IMR-90 (cell line): ENCODE measurements around the gene CABCOCO1. TPM values are rescaled to one million over a fixed set of nuclear protein-coding genes. Genes with fewer than 3 reads are reported as not detected.

Experiments
- ATAC-seq: fragments of 200-7000 bp; cut with Tn5 transposase; 2 replicates; pipeline ENCODE4 v1.9.1; 2020; ENCODE audit warnings: low read depth, mild to moderate bottlenecking, moderate library complexity
- BruUV-seq: library from RNA; stranded (reverse); fragments of 400-500 nt; replicated peaks from 2 replicates; lab custom pipeline; 2021; lab: Mats Ljungman, UMichigan
- CTCF ChIA-PET: fragments of 300-600 bp; formaldehyde crosslinking; extraction: SDS; loops from one replicate; lab custom pipeline; 2021; ENCODE audit warnings: antibody characterized with exemption; lab: Yijun Ruan, JAX
- POLR2A ChIA-PET: fragments of 300-600 bp; sonication (Branson Sonifier 250); formaldehyde crosslinking; loops from one replicate; lab custom pipeline; 2022; ENCODE audit warnings: antibody characterized with exemption; ENCODE audit not compliant: unreplicated experiment; lab: Charles Lee
- DNase-seq: peaks from one replicate; pipeline ENCODE4 v3.0.0; 2013
- H2AFZ ChIP-seq: replicated peaks from 2 replicates; pipeline ENCODE3; 2013; ENCODE audit warnings: low read length, mild to moderate bottlenecking; ENCODE audit not compliant: poor library complexity
- H2AK5ac ChIP-seq: 2 replicates; pipeline ENCODE4 v1.6.1; 2013; ENCODE audit warnings: low read depth, low read length, inconsistent platforms
- H2AK9ac ChIP-seq: replicated peaks from 2 replicates; pipeline ENCODE3; 2013; ENCODE audit warnings: mild to moderate bottlenecking, low read depth, low read length, moderate library complexity; ENCODE audit not compliant: poor library complexity
- H2BK120ac ChIP-seq: 2 replicates; pipeline ENCODE4 v1.6.1; 2013; ENCODE audit warnings: low read depth, low read length, inconsistent platforms
- H2BK15ac ChIP-seq: 3 replicates; pipeline ENCODE4 v1.6.1; 2013; ENCODE audit warnings: low read depth, low read length, inconsistent platforms
- H2BK20ac ChIP-seq: 2 replicates; pipeline ENCODE4 v1.6.1; 2013; ENCODE audit warnings: low read depth, mild to moderate bottlenecking, inconsistent platforms, low read length, moderate library complexity
- H2BK5ac ChIP-seq: 2 replicates; pipeline ENCODE4 v1.6.1; 2013; ENCODE audit warnings: mild to moderate bottlenecking, low read depth, low read length, inconsistent platforms; ENCODE audit not compliant: poor library complexity, severe bottlenecking
- H3K14ac ChIP-seq: replicated peaks from 2 replicates; pipeline ENCODE4 v1.6.1; 2013; ENCODE audit warnings: low read depth, low read length, inconsistent platforms
- H3K18ac ChIP-seq: 2 replicates; pipeline ENCODE4 v1.6.1; 2013; ENCODE audit warnings: low read depth, low read length, control low read depth
- H3K23ac ChIP-seq: 2 replicates; pipeline ENCODE4 v1.6.1; 2013; ENCODE audit warnings: low read depth, low read length, inconsistent platforms
- H3K27ac ChIP-seq: 2 replicates; pipeline ENCODE4 v1.5.1; 2013; ENCODE audit warnings: mild to moderate bottlenecking, control low read depth, low read length; ENCODE audit not compliant: insufficient read depth
- H3K27me3 ChIP-seq: 2 replicates; pipeline ENCODE4 v1.6.1; 2013; ENCODE audit warnings: low read length; ENCODE audit not compliant: control insufficient read depth, insufficient read depth
- H3K36me3 ChIP-seq: 2 replicates; pipeline ENCODE4 v1.6.1; 2013; ENCODE audit warnings: low read length, mixed read lengths; ENCODE audit not compliant: control insufficient read depth, insufficient read depth
- H3K4ac ChIP-seq: 2 replicates; pipeline ENCODE4 v1.6.1; 2013; ENCODE audit warnings: low read depth, low read length, inconsistent platforms
- H3K4me1 ChIP-seq: 2 replicates; pipeline ENCODE4 v1.6.1; 2013; ENCODE audit warnings: low read length, mixed read lengths; ENCODE audit not compliant: control insufficient read depth, insufficient read depth
- H3K4me2 ChIP-seq: 2 replicates; pipeline ENCODE4 v1.6.1; 2013; ENCODE audit warnings: low read depth, mild to moderate bottlenecking, control low read depth, low read length, moderate library complexity
- H3K4me3 ChIP-seq: 2 replicates; pipeline ENCODE4 v1.5.1; 2013; ENCODE audit warnings: low read depth, mild to moderate bottlenecking, control low read depth, low read length, moderate library complexity; ENCODE audit not compliant: insufficient read depth
- H3K56ac ChIP-seq: 2 replicates; pipeline ENCODE4 v1.6.1; 2013; ENCODE audit warnings: low read length, inconsistent platforms; ENCODE audit not compliant: insufficient read depth; ENCODE audit errors: extremely low read depth
- H3K79me1 ChIP-seq, 2 experiments: 2 replicates each; pipeline ENCODE4 v1.6.1; 2013; ENCODE audit warnings: low read length in 2 of 2, inconsistent platforms in 1 of 2, low read depth in 1 of 2
- H3K9ac ChIP-seq: 2 replicates; pipeline ENCODE4 v1.6.1; 2013; ENCODE audit warnings: low read depth, low read length, control low read depth
- H3K9me1 ChIP-seq: 2 replicates; pipeline ENCODE4 v1.6.1; 2013; ENCODE audit warnings: low read length, inconsistent platforms; ENCODE audit not compliant: insufficient read depth
- H3K9me3 ChIP-seq: 2 replicates; pipeline ENCODE4 v1.6.1; 2013; ENCODE audit warnings: low read length; ENCODE audit not compliant: control insufficient read depth, insufficient read depth
- H4K20me1 ChIP-seq: 2 replicates; pipeline ENCODE4 v1.6.1; 2013; ENCODE audit warnings: low read length, inconsistent platforms; ENCODE audit not compliant: insufficient read depth
- H4K5ac ChIP-seq: 2 replicates; pipeline ENCODE4 v1.6.1; 2013; ENCODE audit warnings: mild to moderate bottlenecking, low read depth, low read length, control low read depth
- H4K8ac ChIP-seq, 2 experiments: 2 replicates each; pipeline ENCODE4 v1.6.1; 2013; ENCODE audit warnings: low read depth in 2 of 2, low read length in 2 of 2, control low read depth in 1 of 2, inconsistent platforms in 1 of 2
- H4K91ac ChIP-seq: 2 replicates; pipeline ENCODE4 v1.6.1; 2013; ENCODE audit warnings: low read depth, low read length, inconsistent platforms; ENCODE audit not compliant: insufficient read depth
- BHLHE40 ChIP-seq: fragments of 150-350 bp; IDR thresholded peaks from 2 replicates; pipeline ENCODE4 v1.6.1; 2016; ENCODE audit warnings: mild to moderate bottlenecking, low read depth, low read length
- CEBPB ChIP-seq: IDR thresholded peaks from 2 replicates; pipeline ENCODE4 v1.6.1; 2012; ENCODE audit warnings: low read depth, low read length, improper control_type of control experiment
- FOS ChIP-seq: fragments of 150-350 bp; IDR thresholded peaks from 2 replicates; pipeline ENCODE4 v1.6.1; 2016; ENCODE audit warnings: low read depth, low read length
- MXI1 ChIP-seq: IDR thresholded peaks from 2 replicates; pipeline ENCODE4 v1.6.1; 2012; ENCODE audit warnings: low read depth, mild to moderate bottlenecking, low read length, moderate library complexity, borderline replicate concordance
- POLR2A ChIP-seq: IDR thresholded peaks from 2 replicates; pipeline ENCODE4 v1.6.1; 2012; ENCODE audit warnings: mild to moderate bottlenecking, low read depth, low read length
- RAD21 ChIP-seq: IDR thresholded peaks from 2 replicates; pipeline ENCODE4 v1.6.1; 2012; ENCODE audit warnings: low read length, improper control_type of control experiment
- RCOR1 ChIP-seq: IDR thresholded peaks from 2 replicates; pipeline ENCODE4 v1.6.1; 2012; ENCODE audit warnings: mild to moderate bottlenecking, low read length, improper control_type of control experiment; ENCODE audit not compliant: insufficient replicate concordance
- SMC3 ChIP-seq: fragments of 150-350 bp; IDR thresholded peaks from 2 replicates; pipeline ENCODE4 v1.6.1; 2016; ENCODE audit warnings: low read depth, mild to moderate bottlenecking, antibody characterized with exemption, low read length, moderate library complexity
- WGBS, 2 experiments: methylation state at CpG; one replicate each; pipeline versions ENCODE4 v1.1.5 to v1.1.7; 2013; ENCODE audit warnings: missing lambda C conversion rate in 2 of 2; ENCODE audit not compliant: insufficient read length in 1 of 2; ENCODE audit errors: extremely low coverage in 2 of 2; 5-methylcytosine and 5-hydroxymethylcytosine counted together
- dilution Hi-C: fragments of 300-500 bp; cut with HindIII; formaldehyde crosslinking; loops from one replicate; pipeline ENCODE4 v1.14.3; 2018; ENCODE audit warnings: low sequenced_read_pairs; ENCODE audit not compliant: unreplicated experiment
- in situ Hi-C: fragments of 300-500 bp; cut with MboI; formaldehyde crosslinking; loops from 3 replicates; pipeline ENCODE4 v1.14.3; 2019; ENCODE audit warnings: low sequenced_read_pairs, inconsistent platforms, mixed read lengths
- intact Hi-C: fragments of 100-400 bp; cut with micrococcal nuclease; formaldehyde crosslinking; loops from 2 replicates; pipeline ENCODE4 v1.10.0; 2022
- polyA plus RNA-seq, 3 experiments: library from polyadenylated mRNA; depleted of rRNA; stranded (reverse); fragments of >200 nt; gene quantifications; 2 replicates each; pipeline ENCODE4 v1.2.3, GENCODE V29; 2012; ENCODE audit warnings: low replicate concordance in 1 of 3
- total RNA-seq: library from RNA; depleted of rRNA; stranded (reverse); fragments of >200 nt; gene quantifications from 2 replicates; pipeline ENCODE4 v1.2.3, GENCODE V29; 2012

CABCOCO1 gene
- total and polyA plus RNA-seq, 2 of the 4 experiments (the other 2 are of a cell fraction) = 0.18 to 0.31 TPM

GRCh38 chr10:61746377-61746776 lies 83.6 kb downstream of the CABCOCO1 start:
- POLR2A ChIA-PET = no interaction called here
- no peak for ATAC-seq

More at GRCh38 chr10:61746377-61746776, 83.6 kb downstream of the CABCOCO1 start:
- H2BK120ac ChIP-seq = no peak overlapping the region
- H3K4me2 ChIP-seq = no peak overlapping the region
- no peak overlapping the region for H2BK15ac ChIP-seq
- DNase-seq = no peak
- H2AK9ac ChIP-seq = no peak overlapping the region
- no peak overlapping the region for H2BK5ac ChIP-seq
- no CpG with 5 or more reads among the region's 2 CpGs for WGBS, 2 experiments
- H3K9me1 ChIP-seq = peaks cover 5% of the 10 kb centered on the region
- H3K4me3 ChIP-seq = no peak overlapping the region
- no peak overlapping the region for H4K5ac ChIP-seq
- intact Hi-C loops = loop anchor here (10.0 kb wide), 1 partner anchor 498 kb away; no protein-coding TSS in a partner anchor
- in situ Hi-C loops = no loop called here
- H3K4me1 ChIP-seq = peaks cover 8% of the 10 kb centered on the region
- no peaks in the 10 kb centered on the region for H3K9me3 ChIP-seq
- H2AK5ac ChIP-seq = no peak overlapping the region
- TF ChIP-seq FOS = no peak
- no peak for TF ChIP-seq RCOR1
- no peak for TF ChIP-seq POLR2A
- no peak for TF ChIP-seq RAD21
- no peak for TF ChIP-seq SMC3
- no peak for TF ChIP-seq MXI1
- no peak for TF ChIP-seq CEBPB
- no peak for TF ChIP-seq BHLHE40
- CTCF ChIA-PET = interaction anchor here (0.6 kb wide), 1 partner anchor 393 kb away, joined by 4 read pairs; no protein-coding TSS in a partner anchor
- no peak overlapping the region for H3K56ac ChIP-seq
- no peak overlapping the region for H3K18ac ChIP-seq
- no peak overlapping the region for H3K4ac ChIP-seq
- no TSS peak for BruUV-seq
- H3K27ac ChIP-seq = no peak overlapping the region
- H3K23ac ChIP-seq = no peak overlapping the region
- H3K27me3 ChIP-seq = no peaks in the 10 kb centered on the region
- H3K14ac ChIP-seq = no peak overlapping the region
- H2BK20ac ChIP-seq = no peak overlapping the region
- H3K9ac ChIP-seq = no peak overlapping the region
- dilution Hi-C loops = no loop called here
- no peak overlapping the region for H2AFZ ChIP-seq
- no peak overlapping the region for H4K8ac ChIP-seq
- no peaks in the 10 kb centered on the region for H4K20me1 ChIP-seq
- H3K79me1 ChIP-seq = peaks cover 0 to 7% of the 10 kb centered on the region in 2 experiments; a peak in 1 of 4 replicates
- no peaks in the 10 kb centered on the region for H3K36me3 ChIP-seq
- no peak overlapping the region for H4K91ac ChIP-seq
